Endothelial cell (in vitro differentiated cells): Measurements from ENCODE around the gene DENND1A. TPM values are rescaled to one million over a fixed set of nuclear protein-coding genes. Genes with fewer than 3 reads are reported as not detected.

ENCODE experiments used
- DNase-seq: peaks from one replicate; pipeline ENCODE4 v3.0.0; 2021; ENCODE audit warnings: low spot score
- H3K27ac Mint-ChIP-seq: one replicate; pipeline ENCODE4 v1.8.0; 2021; ENCODE audit warnings: mixed read lengths, inconsistent platforms; ENCODE audit not compliant: unreplicated experiment
- H3K27me3 Mint-ChIP-seq: one replicate; pipeline ENCODE4 v1.8.0; 2021; ENCODE audit warnings: mild to moderate bottlenecking, moderate library complexity, mixed read lengths, inconsistent platforms; ENCODE audit not compliant: unreplicated experiment
- H3K36me3 Mint-ChIP-seq: one replicate; pipeline ENCODE4 v1.8.0; 2021; ENCODE audit warnings: mild to moderate bottlenecking, low read depth, mixed read lengths, inconsistent platforms; ENCODE audit not compliant: unreplicated experiment
- H3K4me1 Mint-ChIP-seq: one replicate; pipeline ENCODE4 v1.8.0; 2021; ENCODE audit warnings: mild to moderate bottlenecking, mixed read lengths, inconsistent platforms; ENCODE audit not compliant: unreplicated experiment
- H3K4me3 Mint-ChIP-seq: one replicate; pipeline ENCODE4 v1.8.0; 2021; ENCODE audit warnings: mild to moderate bottlenecking, mixed read lengths, inconsistent platforms; ENCODE audit not compliant: unreplicated experiment
- H3K9me3 Mint-ChIP-seq: one replicate; pipeline ENCODE4 v1.8.0; 2021; ENCODE audit warnings: mixed read lengths, inconsistent platforms; ENCODE audit not compliant: unreplicated experiment
- CTCF ChIP-seq: fragments of 200-600 bp; sonication (generic); IDR thresholded peaks from one replicate; pipeline ENCODE4 v1.5.0; 2021; ENCODE audit warnings: antibody characterized with exemption; ENCODE audit not compliant: unreplicated experiment
- total RNA-seq: library from RNA; stranded (reverse); fragmentation: NEBNext Ultra II Directional; extraction: Animal tissue kit (Norgen Biotek cat#: 25700); gene quantifications from one replicate; pipeline ENCODE4 v1.2.1, GENCODE V29; 2021; ENCODE audit not compliant: unreplicated experiment

The DENND1A gene
- total RNA-seq, 1 donor from 2014 or later: 14.1 TPM

- H3K27me3 Mint-ChIP-seq: no peaks in the 10 kb centered on the region
- H3K27ac Mint-ChIP-seq: no peak overlapping the region
- peaks cover 5% of the 10 kb centered on the region for H3K4me1 Mint-ChIP-seq
Measured at GRCh38 chr9:123663529-123663928, 266.4 kb downstream of the DENND1A start.

GRCh38 chr9:123662057-123662776 is 267.7 kb downstream of the DENND1A start:
- H3K4me3 Mint-ChIP-seq: no peak overlapping the region
- no peak for DNase-seq
- peaks cover 5% of the 10 kb centered on the region for H3K4me1 Mint-ChIP-seq
- no peaks in the 10 kb centered on the region for H3K27me3 Mint-ChIP-seq
- H3K27ac Mint-ChIP-seq: no peak overlapping the region
- no peak for TF ChIP-seq CTCF
- H3K36me3 Mint-ChIP-seq: peaks cover 15% of the 10 kb centered on the region
- no peaks in the 10 kb centered on the region for H3K9me3 Mint-ChIP-seq

More at GRCh38 chr9:123663529-123663928, 266.4 kb downstream of the DENND1A start:
- Mint-ChIP-seq H3K36me3 (peaks cover 15% of the 10 kb centered on the region), H3K9me3 (no peaks in the 10 kb centered on the region), H3K4me3 (no peak overlapping the region)
- no peak for TF ChIP-seq CTCF
- no peak for DNase-seq

- no peak for TF ChIP-seq CTCF
- H3K27me3 Mint-ChIP-seq: no peaks in the 10 kb centered on the region
- H3K9me3 Mint-ChIP-seq: no peaks in the 10 kb centered on the region
- H3K4me1 Mint-ChIP-seq: peaks cover 5% of the 10 kb centered on the region
- H3K36me3 Mint-ChIP-seq: peaks cover 14% of the 10 kb centered on the region
- no peak for DNase-seq
- no peak overlapping the region for H3K27ac Mint-ChIP-seq
- no peak overlapping the region for H3K4me3 Mint-ChIP-seq
Measured at GRCh38 chr9:123660691-123661466, 269.0 kb downstream of the DENND1A start.

- TF ChIP-seq CTCF: no peak
- Mint-ChIP-seq H3K36me3 (peaks cover 8% of the 10 kb centered on the region), H3K4me3 (no peak overlapping the region), H3K9me3 (no peaks in the 10 kb centered on the region), H3K27ac (no peak overlapping the region), H3K27me3 (no peaks in the 10 kb centered on the region), H3K4me1 (peaks cover 5% of the 10 kb centered on the region)
- DNase-seq: no peak
Measured at GRCh38 chr9:123659358-123659757, 270.6 kb downstream of the DENND1A start.

GRCh38 chr9:123658792-123659191 is 271.1 kb downstream of the DENND1A start:
- Mint-ChIP-seq H3K36me3 (peaks cover 8% of the 10 kb centered on the region), H3K27ac (no peak overlapping the region), H3K9me3 (no peaks in the 10 kb centered on the region), H3K4me1 (peaks cover 5% of the 10 kb centered on the region), H3K4me3 (no peak overlapping the region), H3K27me3 (no peaks in the 10 kb centered on the region)
- TF ChIP-seq CTCF: no peak
- no peak for DNase-seq
